Measurements from ENCODE around the gene RAPGEF4. TPM values are rescaled to one million over a fixed set of nuclear protein-coding genes. Genes with fewer than 3 reads are reported as not detected.

RAPGEF4 gene
- total and polyA plus RNA-seq, 2 of the 13 experiments (the other 11 are each of a cell fraction or from before 2014, with no cell fraction given), result 0.78 to 0.91 TPM

- no peak for TF ChIP-seq SNAPC4 (CRISPR knock-in tag; IDR thresholded peaks at IDR 0.05)
- TF ChIP-seq ZFP82 (CRISPR knock-in tag; IDR thresholded peaks at IDR 0.05; ENCODE audit: borderline replicate concordance), result no peak
- TF ChIP-seq RBM22 (optimal IDR thresholded peaks at IDR 0.05; ENCODE audit: low read length), result no peak
- TF ChIP-seq ZHX2 (IDR thresholded peaks at IDR 0.05; ENCODE audit: low read depth), result no peak
- no peak for TF ChIP-seq ZHX2 (CRISPR knock-in tag; IDR thresholded peaks at IDR 0.05; ENCODE audit: borderline replicate concordance)
- no peak for TF ChIP-seq ZNF282 (IDR thresholded peaks at IDR 0.05; ENCODE audit: partially characterized antibody)
- no peak for TF ChIP-seq MXD4 (CRISPR knock-in tag; IDR thresholded peaks at IDR 0.05)
- no peak; the same call in 1 of the 2 replicates for TF ChIP-seq KDM5A (IDR thresholded peaks at IDR 0.05; ENCODE audit: borderline replicate concordance, low read length)
- no peak for TF ChIP-seq ZNF512B (CRISPR knock-in tag; IDR thresholded peaks at IDR 0.05; ENCODE audit: borderline replicate concordance)
- TF ChIP-seq CTCF (CRISPR knock-in tag; IDR thresholded peaks at IDR 0.05), result no peak
Observed at GRCh38 chr2:173048897-173049661, 313.4 kb downstream of the RAPGEF4 start (continued).

Measured in HepG2 (cell line).